DND-41 (cell line): ENCODE measurements around the gene ZNF892.
"Not testable (repeated sequence)": the region's sequence is repeated elsewhere in the genome, so short reads cannot be mapped to it uniquely, and the experiment has no call there.

ENCODE experiments used
- ATAC-seq: fragments of 200-7000 bp; cut with Tn5 transposase; 3 replicates; pipeline ENCODE4 v1.9.1; 2021; ENCODE audit warnings: low read depth; ENCODE audit not compliant: insufficient read depth
- DNase-seq: peaks from one replicate; pipeline ENCODE4 v3.0.0-alpha.2; 2020
- H2AFZ ChIP-seq: 2 replicates; pipeline ENCODE4 v1.6.0; 2012; ENCODE audit warnings: low read depth, low read length
- H3K27ac ChIP-seq: 2 replicates; pipeline ENCODE4 v1.5.1; 2012; ENCODE audit warnings: low read length, inconsistent platforms
- H3K27me3 ChIP-seq: fragments of 200-600 bp; sonication (generic); 2 replicates; pipeline ENCODE4 v1.6.0; 2012; ENCODE audit warnings: low read length, mild to moderate bottlenecking, inconsistent platforms; ENCODE audit not compliant: insufficient read depth, poor library complexity
- H3K36me3 ChIP-seq: 2 replicates; pipeline ENCODE4 v1.5.1; 2012; ENCODE audit warnings: low read length, inconsistent platforms; ENCODE audit not compliant: insufficient read depth
- H3K4me1 ChIP-seq: 2 replicates; pipeline ENCODE4 v1.5.1; 2012; ENCODE audit warnings: mild to moderate bottlenecking, low read length; ENCODE audit not compliant: insufficient read depth
- H3K4me2 ChIP-seq: 2 replicates; pipeline ENCODE4 v1.6.0; 2012; ENCODE audit warnings: mild to moderate bottlenecking, moderate library complexity, low read length, inconsistent platforms; ENCODE audit not compliant: insufficient read depth
- H3K4me3 ChIP-seq, 2 experiments: fragments of 200-600 bp in 1 of 2; shearing (Covaris generic) in 1 of 2; 2 replicates each; pipeline ENCODE4 v1.5.1; 2012 to 2016; ENCODE audit warnings: inconsistent platforms in 2 of 2, low read length in 2 of 2, mild to moderate bottlenecking in 2 of 2, low read depth in 1 of 2, moderate library complexity in 1 of 2
- H3K79me2 ChIP-seq: 2 replicates; pipeline ENCODE4 v1.6.0; 2012; ENCODE audit warnings: low read length, inconsistent platforms; ENCODE audit not compliant: insufficient read depth
- H3K9ac ChIP-seq: 2 replicates; pipeline ENCODE4 v1.6.0; 2012; ENCODE audit warnings: low read depth, mild to moderate bottlenecking, inconsistent platforms, low read length, moderate library complexity
- H3K9me3 ChIP-seq: 2 replicates; pipeline ENCODE4 v1.5.1; 2012; ENCODE audit warnings: low read length, moderate library complexity, mild to moderate bottlenecking, inconsistent platforms; ENCODE audit not compliant: insufficient read depth, severe bottlenecking
- H4K20me1 ChIP-seq: 2 replicates; pipeline ENCODE4 v1.6.0; 2012; ENCODE audit warnings: low read length; ENCODE audit not compliant: insufficient read depth
- EZH2 ChIP-seq: IDR thresholded peaks from 3 replicates; pipeline ENCODE4 v1.6.1; 2012; ENCODE audit warnings: borderline replicate concordance, low read depth, mild to moderate bottlenecking, moderate library complexity, low read length, inconsistent platforms; ENCODE audit not compliant: severe bottlenecking
- TF ChIP-seq, protein P1 (sequence below): IDR thresholded peaks from 2 replicates; pipeline ENCODE4 v1.5.1; 2012; ENCODE audit warnings: borderline replicate concordance, low read length, moderate library complexity, mild to moderate bottlenecking; ENCODE audit not compliant: poor library complexity, severe bottlenecking; ENCODE audit errors: extremely low read depth

ZNF892 gene

DNA sequence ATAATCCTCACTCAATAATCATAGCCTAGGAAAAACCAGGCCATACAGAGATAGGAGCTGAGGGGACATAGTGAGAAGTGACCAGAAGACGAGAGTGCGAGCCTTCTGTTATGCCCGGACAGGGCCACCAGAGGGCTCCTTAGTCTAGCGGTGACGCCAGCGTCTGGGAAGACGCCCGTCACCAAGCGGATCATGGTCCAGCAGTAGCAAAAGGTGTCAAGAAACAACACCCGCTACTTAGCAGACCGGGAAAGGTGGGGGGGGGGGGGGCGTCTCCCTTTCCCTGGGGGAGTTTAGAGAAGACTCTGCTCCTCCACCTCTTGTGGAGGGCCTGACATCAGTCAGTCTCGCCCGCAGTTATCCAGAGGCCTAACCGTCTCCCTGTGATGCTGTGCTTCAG lies 14.4 kb upstream of the ZNF892 start:
- not testable (repeated sequence) for ATAC-seq, H2AFZ ChIP-seq, H3K9me3 ChIP-seq

DNA sequence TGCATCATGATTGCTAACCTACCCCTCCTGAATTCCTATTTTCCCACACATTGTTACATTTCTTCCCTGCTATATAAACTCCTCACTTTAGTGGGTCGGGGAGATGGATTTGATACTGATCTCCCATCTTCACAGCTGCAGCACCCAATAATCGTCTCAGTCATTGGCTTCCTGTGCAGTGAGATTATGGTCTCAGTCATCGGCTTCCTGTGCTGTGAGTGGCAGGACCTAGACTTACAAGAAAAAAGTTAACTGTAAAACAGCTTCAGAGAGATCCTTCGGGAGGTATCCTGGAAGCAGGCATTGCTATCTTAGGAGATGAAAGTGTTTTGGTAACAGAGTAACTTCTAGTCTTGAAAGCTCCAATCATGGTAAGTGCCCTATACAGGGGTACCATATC lies 3.4 kb upstream of the ZNF892 start:
- Histone ChIP-seq H3K79me2 (peaks cover 12% of the 10 kb centered on the region), H4K20me1 (no peaks in the 10 kb centered on the region), H3K27ac (no peak overlapping the region), H2AFZ (no peak overlapping the region), H3K36me3 (peaks cover 6% of the 10 kb centered on the region), H3K4me3 (no peak overlapping the region), H3K9ac (no peak overlapping the region), H3K27me3 (no peaks in the 10 kb centered on the region), H3K4me1 (peaks cover 30% of the 10 kb centered on the region), H3K9me3 (peaks cover 6% of the 10 kb centered on the region), H3K4me2 (no peak overlapping the region)
- DNase-seq = no peak
- no peak for ATAC-seq
- TF ChIP-seq EZH2 = no peak
- TF ChIP-seq, protein P1, sequence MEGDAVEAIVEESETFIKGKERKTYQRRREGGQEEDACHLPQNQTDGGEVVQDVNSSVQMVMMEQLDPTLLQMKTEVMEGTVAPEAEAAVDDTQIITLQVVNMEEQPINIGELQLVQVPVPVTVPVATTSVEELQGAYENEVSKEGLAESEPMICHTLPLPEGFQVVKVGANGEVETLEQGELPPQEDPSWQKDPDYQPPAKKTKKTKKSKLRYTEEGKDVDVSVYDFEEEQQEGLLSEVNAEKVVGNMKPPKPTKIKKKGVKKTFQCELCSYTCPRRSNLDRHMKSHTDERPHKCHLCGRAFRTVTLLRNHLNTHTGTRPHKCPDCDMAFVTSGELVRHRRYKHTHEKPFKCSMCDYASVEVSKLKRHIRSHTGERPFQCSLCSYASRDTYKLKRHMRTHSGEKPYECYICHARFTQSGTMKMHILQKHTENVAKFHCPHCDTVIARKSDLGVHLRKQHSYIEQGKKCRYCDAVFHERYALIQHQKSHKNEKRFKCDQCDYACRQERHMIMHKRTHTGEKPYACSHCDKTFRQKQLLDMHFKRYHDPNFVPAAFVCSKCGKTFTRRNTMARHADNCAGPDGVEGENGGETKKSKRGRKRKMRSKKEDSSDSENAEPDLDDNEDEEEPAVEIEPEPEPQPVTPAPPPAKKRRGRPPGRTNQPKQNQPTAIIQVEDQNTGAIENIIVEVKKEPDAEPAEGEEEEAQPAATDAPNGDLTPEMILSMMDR = no peak

More for the DNA sequence above, 14.4 kb upstream of the ZNF892 start:
- H3K4me1 ChIP-seq, H3K4me3 ChIP-seq, H3K27me3 ChIP-seq, H4K20me1 ChIP-seq, H3K27ac ChIP-seq, H3K4me2 ChIP-seq, H3K9ac ChIP-seq, H3K79me2 ChIP-seq, DNase-seq, H3K36me3 ChIP-seq: not testable (repeated sequence)
- TF ChIP-seq, protein P1 = peak; percentile 29

DNA sequence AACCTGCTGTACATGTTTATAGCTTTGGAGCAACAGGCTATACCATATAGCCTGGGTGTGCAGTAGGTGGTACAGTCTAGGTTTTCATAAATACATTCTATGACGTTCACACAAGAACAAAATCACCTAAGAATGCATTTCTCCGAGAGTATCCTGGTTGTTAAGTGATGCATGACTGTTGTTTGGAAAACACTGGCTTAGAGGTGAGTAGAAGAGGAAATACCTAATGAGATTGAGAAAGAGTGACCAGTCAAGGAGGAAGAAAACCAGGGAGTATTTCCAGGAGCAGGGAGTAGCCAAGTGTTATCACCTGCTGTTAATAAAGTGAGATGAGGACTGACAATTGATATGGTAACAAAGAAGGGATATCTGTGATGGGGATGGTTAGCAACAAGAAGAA lies 2.9 kb upstream of the ZNF892 start:
- no peak overlapping the region for H2AFZ ChIP-seq
- no peak overlapping the region for H3K27ac ChIP-seq
- no peaks in the 10 kb centered on the region for H4K20me1 ChIP-seq
- H3K9me3 ChIP-seq = peaks cover 9% of the 10 kb centered on the region
- peaks cover 10% of the 10 kb centered on the region for H3K36me3 ChIP-seq
- no peak overlapping the region for H3K9ac ChIP-seq
- H3K4me2 ChIP-seq = no peak overlapping the region
- no peak overlapping the region for H3K4me3 ChIP-seq
- peaks cover 12% of the 10 kb centered on the region for H3K79me2 ChIP-seq
- no peak for ATAC-seq
- DNase-seq = no peak
- TF ChIP-seq EZH2 = no peak
- TF ChIP-seq, protein P1 = no peak
- no peaks in the 10 kb centered on the region for H3K27me3 ChIP-seq
- peaks cover 35% of the 10 kb centered on the region for H3K4me1 ChIP-seq

DNA sequence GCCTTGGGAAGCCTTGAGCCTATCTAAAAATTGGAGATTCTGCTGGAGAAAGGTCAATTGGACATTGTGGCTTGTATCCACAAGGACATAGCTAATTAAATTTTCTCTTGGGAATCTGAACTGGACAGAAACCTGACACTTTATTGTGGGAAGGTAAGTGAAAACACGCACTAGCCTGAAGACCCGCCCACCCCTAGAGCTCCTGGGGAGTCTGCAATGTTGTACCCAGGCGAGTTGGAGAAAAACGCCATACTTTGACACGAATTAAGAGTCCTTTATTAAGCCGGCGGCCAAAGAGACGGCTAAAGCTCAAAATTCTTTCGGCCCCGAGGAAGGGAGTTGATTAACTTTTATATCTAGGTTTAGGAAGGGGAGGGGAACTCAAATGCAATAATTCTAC lies 1.2 kb upstream of the ZNF892 start:
- H3K9me3 ChIP-seq = peaks cover 16% of the 10 kb centered on the region
- H3K27me3 ChIP-seq = no peaks in the 10 kb centered on the region
- ATAC-seq = no peak
- no peak overlapping the region; the same call in 1 of the 2 replicates for H3K27ac ChIP-seq
- H2AFZ ChIP-seq = no peak overlapping the region
- H3K9ac ChIP-seq = peak overlapping the region; percentile 67
- H3K4me3 ChIP-seq = peak overlapping the region in 1 of 2 experiments; percentile 87; a peak in 2 of 4 replicates
- no peaks in the 10 kb centered on the region for H4K20me1 ChIP-seq
- H3K36me3 ChIP-seq = peaks cover 22% of the 10 kb centered on the region
- peaks cover 38% of the 10 kb centered on the region for H3K4me1 ChIP-seq
- peak overlapping the region; percentile 79 for H3K4me2 ChIP-seq
- TF ChIP-seq, protein P1 = no peak
- TF ChIP-seq EZH2 = no peak
- no peak for DNase-seq
- H3K79me2 ChIP-seq = peaks cover 12% of the 10 kb centered on the region
